Ovary (tissue), 9 donors: ENCODE measurements around the gene HTR1D. TPM values are rescaled to one million over a fixed set of nuclear protein-coding genes. Genes with fewer than 3 reads are reported as not detected.

Experiments used
- DNase-seq, 5 donors: peaks; one replicate each; pipeline ENCODE4 v3.0.0-alpha.2; 2019 to 2020
- H3K27ac ChIP-seq, 2 donors: fragments of 200-600 bp; one replicate each; pipeline versions ENCODE4 v1.5.1 to v1.8.0; 2019 to 2022
- H3K27me3 ChIP-seq: fragments of 200-600 bp; one replicate; pipeline ENCODE4 v1.8.0; 2022
- H3K36me3 ChIP-seq: fragments of 200-600 bp; sonication (generic); one replicate; pipeline ENCODE4 v1.5.1; 2019
- H3K4me1 ChIP-seq: one replicate; pipeline ENCODE4 v1.8.1; 2013; ENCODE audit warnings: mild to moderate bottlenecking, moderate library complexity; ENCODE audit not compliant: insufficient read depth
- H3K4me3 ChIP-seq: fragments of 200-600 bp; sonication (generic); one replicate; pipeline ENCODE4 v1.5.1; 2017
- H3K9me3 ChIP-seq, 2 donors: fragments of 200-600 bp in 1 of 2; sonication (generic) in 1 of 2; one replicate each; pipeline versions ENCODE4 v1.5.1 to v1.8.1; 2013 to 2019; ENCODE audit warnings: mild to moderate bottlenecking in 1 of 2, moderate library complexity in 1 of 2
- EP300 ChIP-seq: sonication (generic); formaldehyde crosslinking; IDR thresholded peaks from one replicate; pipeline ENCODE4 v1.6.1; 2017; ENCODE audit warnings: antibody characterized with exemption
- POLR2A ChIP-seq: fragments of 450-650 bp; IDR thresholded peaks from one replicate; pipeline ENCODE4 v1.6.1; 2017; ENCODE audit warnings: antibody characterized with exemption, mild to moderate bottlenecking, moderate library complexity
- WGBS, 3 donors: extraction: QIAGEN DNeasy Blood & Tissue Kit in 1 of 3; methylation state at CpG; one replicate each; pipeline versions ENCODE4 v1.1.5 to v1.1.7; 2013 to 2017; 5-methylcytosine and 5-hydroxymethylcytosine counted together
- intact Hi-C, 4 donors: fragments of 100-400 bp; cut with DNase I; formaldehyde crosslinking; loops; one replicate each; pipeline versions ENCODE4 v1.11.0 to v1.15.1; 2022 to 2023
- polyA plus RNA-seq, 2 donors: library from polyadenylated mRNA; stranded (reverse); fragments of 200-250 nt in 1 of 2; fragments of 350-450 nt in 1 of 2; fragmentation: Illumina TruSeq in 1 of 2; extraction: RNeasy Lipid Tissue Mini Kit (QIAGEN cat#74804) in 1 of 2; gene quantifications; one replicate each; pipeline ENCODE4 v1.2.3, GENCODE V29; 2013 to 2014
- total RNA-seq, 7 donors: library from RNA; depleted of rRNA in 2 of 7; stranded (reverse); fragments of >200 nt in 2 of 7; fragmentation: NEBNext Ultra II Directional in 3 of 7; extraction: Animal tissue kit (Norgen Biotek cat#: 25700) in 3 of 7; gene quantifications; one replicate each; pipeline versions ENCODE4 v1.1.0 to v1.2.4, GENCODE V29; 2016 to 2023
- TF ChIP-seq, protein P1 (sequence below), 3 donors: fragments of 450-650 bp in 2 of 3; fragments of 200-600 bp in 1 of 3; IDR thresholded peaks; one replicate each; pipeline versions ENCODE4 v1.5.1 to v1.8.0; 2016 to 2022; ENCODE audit warnings: antibody characterized with exemption in 3 of 3, mild to moderate bottlenecking in 1 of 3
- donor health status: DM: no; HTN: no; CAD: no; lungs with moderate emphysema.
- donor health status: DM: no; HTN: no; CAD: no.
- donor health status: Bipolar disorder and iron deficiency.
- donor health status: DM: yes; HTN: yes; CAD: no.
- donor health status: DM: no; HTN: no; CAD: no.
- donor health status: DM: yes; HTN: yes; CAD: no.

The HTR1D gene
- total and polyA plus RNA-seq, 9 donors: 0.05 to 0.80 (median 0.10) TPM; not detected in 5

DNA sequence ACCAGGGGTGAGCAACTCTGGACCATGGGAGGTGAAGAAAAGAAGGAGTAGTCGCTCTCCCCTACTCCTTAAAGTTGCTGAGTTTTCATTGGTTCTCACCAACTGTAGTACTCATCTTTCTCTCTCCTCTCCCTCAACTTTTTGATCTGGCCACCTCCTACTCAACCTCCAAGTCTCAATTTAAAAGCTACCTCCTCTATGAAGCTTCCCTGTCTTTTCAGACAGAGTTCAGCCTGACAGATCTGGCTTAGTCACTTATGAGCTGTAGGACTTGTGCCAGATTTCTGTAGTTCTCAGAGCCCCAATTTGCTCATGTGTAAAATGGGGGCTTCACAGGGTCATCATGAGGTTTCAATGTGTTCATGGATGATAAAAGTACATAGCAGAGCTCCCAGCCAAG is 34.5 kb upstream of the HTR1D start:
- Histone ChIP-seq H3K4me1 (no peaks in the 10 kb centered on the region), H3K9me3 (no peaks in the 10 kb centered on the region), H3K27me3 (no peaks in the 10 kb centered on the region), H3K4me3 (no peak overlapping the region), H3K36me3 (no peaks in the 10 kb centered on the region), H3K27ac (no peak overlapping the region)
- DNase-seq: no peak
- TF ChIP-seq, protein P1, sequence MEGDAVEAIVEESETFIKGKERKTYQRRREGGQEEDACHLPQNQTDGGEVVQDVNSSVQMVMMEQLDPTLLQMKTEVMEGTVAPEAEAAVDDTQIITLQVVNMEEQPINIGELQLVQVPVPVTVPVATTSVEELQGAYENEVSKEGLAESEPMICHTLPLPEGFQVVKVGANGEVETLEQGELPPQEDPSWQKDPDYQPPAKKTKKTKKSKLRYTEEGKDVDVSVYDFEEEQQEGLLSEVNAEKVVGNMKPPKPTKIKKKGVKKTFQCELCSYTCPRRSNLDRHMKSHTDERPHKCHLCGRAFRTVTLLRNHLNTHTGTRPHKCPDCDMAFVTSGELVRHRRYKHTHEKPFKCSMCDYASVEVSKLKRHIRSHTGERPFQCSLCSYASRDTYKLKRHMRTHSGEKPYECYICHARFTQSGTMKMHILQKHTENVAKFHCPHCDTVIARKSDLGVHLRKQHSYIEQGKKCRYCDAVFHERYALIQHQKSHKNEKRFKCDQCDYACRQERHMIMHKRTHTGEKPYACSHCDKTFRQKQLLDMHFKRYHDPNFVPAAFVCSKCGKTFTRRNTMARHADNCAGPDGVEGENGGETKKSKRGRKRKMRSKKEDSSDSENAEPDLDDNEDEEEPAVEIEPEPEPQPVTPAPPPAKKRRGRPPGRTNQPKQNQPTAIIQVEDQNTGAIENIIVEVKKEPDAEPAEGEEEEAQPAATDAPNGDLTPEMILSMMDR (IDR thresholded peaks at IDR 0.05): no peak
- no peak for TF ChIP-seq POLR2A
- no peak for TF ChIP-seq EP300
- WGBS, 3 donors: 81 to 95% (median 92%) methylated on average over 1 of the region's 1 CpG
- intact Hi-C loops: no loop called here

DNA sequence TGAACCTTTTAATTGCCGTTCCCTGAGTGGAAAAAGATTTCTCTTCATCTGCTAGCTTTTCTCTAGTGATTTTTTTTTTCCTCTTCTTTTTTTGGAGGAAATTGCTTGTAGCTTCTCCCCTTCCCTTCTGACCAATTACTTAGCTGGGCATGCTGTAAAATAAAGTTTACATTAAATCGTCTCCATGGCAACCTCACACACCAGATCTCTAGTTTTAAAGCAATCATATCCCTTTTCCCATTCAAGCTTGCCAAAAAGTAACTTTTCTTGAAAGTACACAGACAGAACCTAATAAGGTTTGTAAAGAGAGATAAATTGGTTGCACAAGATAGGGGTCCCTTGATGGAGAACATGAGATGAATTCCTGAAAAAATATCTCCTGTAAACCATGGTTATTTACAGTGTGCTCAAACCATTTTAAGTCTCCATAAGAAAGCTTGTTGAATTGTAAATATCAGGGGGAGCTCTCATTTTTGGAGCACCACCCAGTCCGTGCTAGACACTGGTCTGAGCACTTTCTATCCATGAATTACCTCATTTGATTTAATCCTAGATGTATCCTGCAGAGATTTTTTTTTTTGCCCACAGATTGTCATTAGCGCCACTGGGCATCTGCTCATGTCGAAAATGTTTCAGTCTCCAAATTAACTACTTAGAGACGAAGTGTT is 32.6 kb upstream of the HTR1D start:
- Histone ChIP-seq H3K36me3 (no peaks in the 10 kb centered on the region), H3K4me1 (no peaks in the 10 kb centered on the region), H3K27me3 (no peaks in the 10 kb centered on the region), H3K4me3 (no peak overlapping the region), H3K9me3 (no peaks in the 10 kb centered on the region), H3K27ac (no peak overlapping the region)
- TF ChIP-seq POLR2A (no peak), EP300 (no peak)
- TF ChIP-seq, protein P1 (IDR thresholded peaks at IDR 0.05): no peak
- no peak for DNase-seq
- 39 to 51% (median 45%) methylated on average over 6 of the region's 6 CpGs for WGBS, 3 donors
- intact Hi-C loops: no loop called here

DNA sequence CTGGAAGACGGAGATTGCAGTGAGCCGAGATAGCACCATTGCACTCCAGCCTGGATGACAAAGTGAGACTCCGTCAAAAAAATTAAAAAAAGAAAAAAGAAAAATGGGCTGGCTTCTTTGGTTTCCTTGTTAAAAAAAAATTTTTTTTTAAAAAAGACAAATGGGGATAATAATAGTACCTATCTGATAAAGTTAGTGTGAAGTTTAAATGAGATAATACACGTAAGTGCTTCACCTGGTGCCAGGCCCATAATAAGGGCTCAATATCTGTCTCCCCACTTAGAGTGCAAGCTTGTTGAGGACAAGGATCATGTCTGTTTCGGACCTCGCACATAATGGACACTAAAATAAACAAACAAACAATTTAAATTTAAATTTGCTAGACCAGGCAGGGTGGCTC is 30.0 kb upstream of the HTR1D start:
- H3K27me3 ChIP-seq: no peaks in the 10 kb centered on the region
- DNase-seq: no peak
- H3K4me1 ChIP-seq: no peaks in the 10 kb centered on the region
- 91 to 93% (median 92%) methylated on average over 6 of the region's 6 CpGs for WGBS, 3 donors
- no peaks in the 10 kb centered on the region for H3K36me3 ChIP-seq
- no peak overlapping the region for H3K4me3 ChIP-seq
- H3K27ac ChIP-seq: no peak overlapping the region
- intact Hi-C loops: no loop called here
- no peaks in the 10 kb centered on the region for H3K9me3 ChIP-seq
- no peak for TF ChIP-seq POLR2A
- TF ChIP-seq, protein P1 (IDR thresholded peaks at IDR 0.05): no peak
- TF ChIP-seq EP300: no peak

DNA sequence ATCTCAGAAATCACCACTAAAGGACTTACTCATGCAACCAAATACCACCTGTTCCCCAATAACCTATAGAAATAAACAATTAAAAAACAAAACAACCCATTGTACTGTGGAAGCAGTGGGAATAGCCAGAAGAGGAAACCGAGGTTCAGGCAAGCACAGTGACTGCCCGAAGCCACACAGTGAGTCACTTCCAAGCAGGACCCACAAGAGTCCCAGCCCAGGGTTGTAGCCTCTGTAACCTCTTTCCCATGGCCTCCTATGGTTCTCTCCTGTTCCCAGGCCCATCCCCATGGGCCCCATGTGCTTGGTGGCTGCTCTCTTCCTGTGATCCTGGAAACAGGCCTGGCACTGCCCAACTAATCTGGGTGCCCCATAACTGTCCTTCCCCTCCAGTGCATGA is 29.0 kb upstream of the HTR1D start:
- intact Hi-C loops: no loop called here
- Histone ChIP-seq H3K27me3 (no peaks in the 10 kb centered on the region), H3K9me3 (no peaks in the 10 kb centered on the region), H3K4me1 (no peaks in the 10 kb centered on the region), H3K36me3 (no peaks in the 10 kb centered on the region), H3K4me3 (no peak overlapping the region), H3K27ac (no peak overlapping the region)
- no peak for DNase-seq
- TF ChIP-seq POLR2A: no peak
- TF ChIP-seq EP300: no peak
- TF ChIP-seq, protein P1 (IDR thresholded peaks at IDR 0.05): no peak
- 91 to 100% (median 96%) methylated on average over 2 of the region's 2 CpGs for WGBS, 3 donors
